Measurements from ENCODE around the gene LPIN2.

- TF ChIP-seq CHD4 (IDR thresholded peaks at IDR 0.05; ENCODE audit: borderline replicate concordance, low read length) (no peak), POLR2AphosphoS5 (IDR thresholded peaks at IDR 0.05; ENCODE audit: low read depth, low read length) (no peak), CBFB (CRISPR knock-in tag; IDR thresholded peaks at IDR 0.05) (no peak), KAT7 (CRISPR knock-in tag; IDR thresholded peaks at IDR 0.05; ENCODE audit: borderline replicate concordance) (no peak), ARID3A (IDR thresholded peaks at IDR 0.05; ENCODE audit: low read depth, low read length) (no peak), POLR2A (IDR thresholded peaks at IDR 0.05; ENCODE audit: insufficient read depth in 1 of 2, low read depth in 2 of 2, low read length in 2 of 2) (no peak), NR1H2 (CRISPR knock-in tag; IDR thresholded peaks at IDR 0.05; ENCODE audit: borderline replicate concordance, low read depth) (no peak), SP4 (CRISPR knock-in tag; IDR thresholded peaks at IDR 0.05) (no peak)
- TF ChIP-seq, protein P1, sequence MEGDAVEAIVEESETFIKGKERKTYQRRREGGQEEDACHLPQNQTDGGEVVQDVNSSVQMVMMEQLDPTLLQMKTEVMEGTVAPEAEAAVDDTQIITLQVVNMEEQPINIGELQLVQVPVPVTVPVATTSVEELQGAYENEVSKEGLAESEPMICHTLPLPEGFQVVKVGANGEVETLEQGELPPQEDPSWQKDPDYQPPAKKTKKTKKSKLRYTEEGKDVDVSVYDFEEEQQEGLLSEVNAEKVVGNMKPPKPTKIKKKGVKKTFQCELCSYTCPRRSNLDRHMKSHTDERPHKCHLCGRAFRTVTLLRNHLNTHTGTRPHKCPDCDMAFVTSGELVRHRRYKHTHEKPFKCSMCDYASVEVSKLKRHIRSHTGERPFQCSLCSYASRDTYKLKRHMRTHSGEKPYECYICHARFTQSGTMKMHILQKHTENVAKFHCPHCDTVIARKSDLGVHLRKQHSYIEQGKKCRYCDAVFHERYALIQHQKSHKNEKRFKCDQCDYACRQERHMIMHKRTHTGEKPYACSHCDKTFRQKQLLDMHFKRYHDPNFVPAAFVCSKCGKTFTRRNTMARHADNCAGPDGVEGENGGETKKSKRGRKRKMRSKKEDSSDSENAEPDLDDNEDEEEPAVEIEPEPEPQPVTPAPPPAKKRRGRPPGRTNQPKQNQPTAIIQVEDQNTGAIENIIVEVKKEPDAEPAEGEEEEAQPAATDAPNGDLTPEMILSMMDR (CRISPR knock-in tag; IDR thresholded peaks at IDR 0.05): no peak
- TF ChIP-seq, protein P2, sequence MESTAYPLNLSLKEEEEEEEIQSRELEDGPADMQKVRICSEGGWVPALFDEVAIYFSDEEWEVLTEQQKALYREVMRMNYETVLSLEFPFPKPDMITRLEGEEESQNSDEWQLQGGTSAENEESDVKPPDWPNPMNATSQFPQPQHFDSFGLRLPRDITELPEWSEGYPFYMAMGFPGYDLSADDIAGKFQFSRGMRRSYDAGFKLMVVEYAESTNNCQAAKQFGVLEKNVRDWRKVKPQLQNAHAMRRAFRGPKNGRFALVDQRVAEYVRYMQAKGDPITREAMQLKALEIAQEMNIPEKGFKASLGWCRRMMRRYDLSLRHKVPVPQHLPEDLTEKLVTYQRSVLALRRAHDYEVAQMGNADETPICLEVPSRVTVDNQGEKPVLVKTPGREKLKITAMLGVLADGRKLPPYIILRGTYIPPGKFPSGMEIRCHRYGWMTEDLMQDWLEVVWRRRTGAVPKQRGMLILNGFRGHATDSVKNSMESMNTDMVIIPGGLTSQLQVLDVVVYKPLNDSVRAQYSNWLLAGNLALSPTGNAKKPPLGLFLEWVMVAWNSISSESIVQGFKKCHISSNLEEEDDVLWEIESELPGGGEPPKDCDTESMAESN (CRISPR knock-in tag; conservative IDR thresholded peaks at IDR 0.05): no peak
Observed at GRCh38 chr18:2966560-2966959, 46.4 kb downstream of the LPIN2 start.

Data from HepG2 (cell line).